Mononuclear cell (primary cell): ENCODE results near the gene IPPK. TPM values are rescaled to one million over a fixed set of nuclear protein-coding genes. Genes with fewer than 3 reads are reported as not detected.

ENCODE experiments used
- H3K27me3 ChIP-seq: 2 replicates; pipeline ENCODE4 v1.6.0; 2011; ENCODE audit warnings: low read length, control low read depth; ENCODE audit not compliant: insufficient read depth
- H3K4me1 ChIP-seq: 2 replicates; pipeline ENCODE4 v1.5.1; 2011; ENCODE audit warnings: mild to moderate bottlenecking, low read length, control low read depth; ENCODE audit not compliant: insufficient read depth
- H3K4me3 ChIP-seq: 2 replicates; pipeline ENCODE4 v1.5.1; 2011; ENCODE audit warnings: mild to moderate bottlenecking, low read length, moderate library complexity
- H3K9me3 ChIP-seq: 2 replicates; pipeline ENCODE4 v1.5.1; 2011; ENCODE audit warnings: low read depth, mild to moderate bottlenecking, control low read depth, low read length
- total RNA-seq: library from RNA; depleted of rRNA; stranded (reverse); fragments of >200 nt; gene quantifications from one replicate; pipeline ENCODE4 v1.2.3, GENCODE V29; 2012

Gene IPPK
- total RNA-seq, 1 donor, result 4.7 TPM

GRCh38 chr9:92666912-92667532, 2.9 kb downstream of the IPPK start:
- Histone ChIP-seq H3K27me3 (no peaks in the 10 kb centered on the region), H3K9me3 (no peaks in the 10 kb centered on the region), H3K4me3 (no peak overlapping the region), H3K4me1 (peaks cover 26% of the 10 kb centered on the region)

GRCh38 chr9:92666236-92666635, 3.7 kb downstream of the IPPK start:
- Histone ChIP-seq H3K4me3 (no peak overlapping the region), H3K4me1 (peaks cover 23% of the 10 kb centered on the region), H3K9me3 (no peaks in the 10 kb centered on the region), H3K27me3 (no peaks in the 10 kb centered on the region)

- H3K4me1 ChIP-seq, result peaks cover 19% of the 10 kb centered on the region
- no peaks in the 10 kb centered on the region for H3K9me3 ChIP-seq
- no peak overlapping the region for H3K4me3 ChIP-seq
- H3K27me3 ChIP-seq, result no peaks in the 10 kb centered on the region
Measured at GRCh38 chr9:92665836-92666235, 4.1 kb downstream of the IPPK start.

- Histone ChIP-seq H3K4me1 (peaks cover 17% of the 10 kb centered on the region), H3K27me3 (no peaks in the 10 kb centered on the region), H3K9me3 (no peaks in the 10 kb centered on the region), H3K4me3 (no peak overlapping the region)
Measured at GRCh38 chr9:92664394-92665152, 5.4 kb downstream of the IPPK start.

DNA sequence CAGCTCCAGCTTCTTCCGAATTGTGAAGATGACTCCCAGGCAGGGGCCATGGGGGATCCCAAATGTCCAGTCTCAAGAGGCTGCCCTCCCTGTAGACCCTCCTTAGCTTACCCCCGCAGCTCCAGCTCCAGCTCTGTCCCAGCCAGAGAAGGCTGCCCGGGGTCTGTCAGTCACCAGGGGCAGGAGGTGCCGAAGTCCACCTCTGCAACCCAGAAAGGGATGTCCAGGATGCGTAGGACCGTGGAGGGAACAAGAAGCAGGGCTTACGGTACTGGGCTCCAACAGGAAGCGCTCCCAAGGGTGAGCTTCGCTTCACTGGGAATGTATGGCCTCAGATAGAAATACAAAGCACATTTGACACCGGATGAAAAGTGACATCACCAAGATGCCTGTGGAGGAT, 6.0 kb downstream of the IPPK start:
- H3K27me3 ChIP-seq, result no peaks in the 10 kb centered on the region
- peaks cover 12% of the 10 kb centered on the region for H3K4me1 ChIP-seq
- H3K9me3 ChIP-seq, result no peaks in the 10 kb centered on the region
- H3K4me3 ChIP-seq, result no peak overlapping the region

- Histone ChIP-seq H3K4me1 (peaks cover 4% of the 10 kb centered on the region), H3K9me3 (no peaks in the 10 kb centered on the region), H3K27me3 (no peaks in the 10 kb centered on the region), H3K4me3 (no peak overlapping the region)
Measured at GRCh38 chr9:92663126-92663525, 6.8 kb downstream of the IPPK start.

DNA sequence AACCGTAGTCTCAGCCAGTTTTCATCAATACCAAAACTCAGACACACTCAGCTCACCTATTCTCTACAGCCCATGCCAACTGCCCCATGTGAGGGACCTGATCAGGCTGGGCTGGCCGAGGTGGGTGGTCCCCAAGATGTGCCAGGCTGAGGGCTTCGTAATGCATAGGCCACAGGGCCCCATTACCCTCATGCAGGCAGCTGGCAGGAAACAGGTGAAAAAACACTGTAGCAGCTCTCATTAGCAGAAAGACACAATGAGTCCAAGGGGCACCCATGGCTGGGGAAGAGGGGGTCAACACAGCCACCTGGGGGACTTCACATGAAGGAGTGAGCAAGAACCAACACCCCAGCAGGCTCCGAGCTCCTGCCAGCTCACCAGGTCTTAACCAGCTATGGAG, 8.2 kb downstream of the IPPK start:
- H3K4me3 ChIP-seq, result no peak overlapping the region

GRCh38 chr9:92661127-92661526, 8.8 kb downstream of the IPPK start:
- Histone ChIP-seq H3K4me3 (no peak overlapping the region), H3K27me3 (no peaks in the 10 kb centered on the region), H3K9me3 (no peaks in the 10 kb centered on the region), H3K4me1 (peaks cover 4% of the 10 kb centered on the region)

More for the DNA sequence above, 8.2 kb downstream of the IPPK start:
- Histone ChIP-seq H3K9me3 (no peaks in the 10 kb centered on the region), H3K4me1 (peaks cover 4% of the 10 kb centered on the region), H3K27me3 (no peaks in the 10 kb centered on the region)

DNA sequence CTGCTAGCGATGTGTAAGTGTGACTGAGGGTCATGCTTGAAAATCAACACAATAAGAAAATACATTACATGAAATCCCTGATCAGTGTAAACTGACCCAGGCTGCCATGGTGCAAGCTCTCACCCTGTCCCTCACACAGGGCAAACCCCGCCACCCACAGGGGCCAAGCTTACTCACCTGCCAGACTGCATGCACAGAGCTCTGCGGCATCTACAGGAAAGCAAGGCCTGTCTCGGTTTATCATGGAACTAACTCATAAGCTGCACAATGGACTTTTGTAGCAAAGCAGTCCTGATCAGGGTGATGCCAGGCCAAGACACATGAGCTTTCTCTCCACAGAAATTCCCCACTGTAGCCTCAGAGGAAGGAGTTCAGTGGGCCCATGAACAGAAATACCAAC, 9.7 kb downstream of the IPPK start:
- Histone ChIP-seq H3K9me3 (no peaks in the 10 kb centered on the region), H3K4me1 (peaks cover 4% of the 10 kb centered on the region), H3K27me3 (no peaks in the 10 kb centered on the region), H3K4me3 (no peak overlapping the region)

- H3K4me1 ChIP-seq, result peaks cover 4% of the 10 kb centered on the region
- H3K27me3 ChIP-seq, result no peaks in the 10 kb centered on the region
- H3K9me3 ChIP-seq, result no peaks in the 10 kb centered on the region
- no peak overlapping the region for H3K4me3 ChIP-seq
Measured at GRCh38 chr9:92659601-92660000, 10.3 kb downstream of the IPPK start.

GRCh38 chr9:92658611-92659010, 11.3 kb downstream of the IPPK start:
- Histone ChIP-seq H3K4me3 (no peak overlapping the region), H3K9me3 (no peaks in the 10 kb centered on the region), H3K4me1 (no peaks in the 10 kb centered on the region), H3K27me3 (no peaks in the 10 kb centered on the region)

GRCh38 chr9:92658176-92658575, 11.8 kb downstream of the IPPK start:
- Histone ChIP-seq H3K27me3 (no peaks in the 10 kb centered on the region), H3K4me1 (no peaks in the 10 kb centered on the region)

GRCh38 chr9:92657296-92658094, 12.4 kb downstream of the IPPK start:
- Histone ChIP-seq H3K4me1 (no peaks in the 10 kb centered on the region), H3K4me3 (no peak overlapping the region), H3K9me3 (no peaks in the 10 kb centered on the region), H3K27me3 (no peaks in the 10 kb centered on the region)

More at GRCh38 chr9:92658176-92658575, 11.8 kb downstream of the IPPK start:
- no peaks in the 10 kb centered on the region for H3K9me3 ChIP-seq
- H3K4me3 ChIP-seq, result no peak overlapping the region

GRCh38 chr9:92656537-92656925, 13.4 kb downstream of the IPPK start:
- H3K9me3 ChIP-seq, result no peaks in the 10 kb centered on the region
- H3K27me3 ChIP-seq, result no peaks in the 10 kb centered on the region
- H3K4me1 ChIP-seq, result no peaks in the 10 kb centered on the region
- no peak overlapping the region for H3K4me3 ChIP-seq

DNA sequence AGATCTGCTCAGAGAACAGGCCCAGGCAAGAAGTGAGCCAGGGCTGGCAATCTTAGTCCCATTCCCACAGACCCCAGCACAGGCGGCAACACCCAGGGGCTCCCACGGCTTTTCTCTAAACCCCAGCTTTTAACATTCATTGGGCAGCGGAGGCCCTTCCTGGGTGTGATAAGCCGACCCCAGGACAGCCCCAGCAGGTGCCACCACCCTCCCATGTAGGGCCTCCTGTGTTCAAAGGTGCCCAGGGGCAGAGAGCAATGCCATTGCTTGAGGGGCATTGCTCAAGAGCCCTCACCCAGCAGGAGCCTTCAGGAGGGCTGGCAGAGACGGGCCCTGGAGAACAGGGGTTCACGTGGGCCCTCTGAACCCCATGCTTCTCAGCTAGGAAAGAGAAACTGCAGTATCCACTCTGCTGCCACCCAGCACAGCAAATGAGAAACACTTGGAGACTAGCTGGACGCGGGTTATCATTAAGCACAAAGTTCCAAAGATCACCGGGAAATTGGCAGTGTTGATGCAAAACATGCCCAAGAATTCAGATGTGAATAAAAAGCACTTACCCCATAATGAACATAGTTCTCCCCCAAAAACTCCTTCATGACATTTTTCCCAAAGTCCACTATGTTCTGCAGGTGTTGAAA, 13.9 kb downstream of the IPPK start:
- no peak overlapping the region for H3K4me3 ChIP-seq
- no peaks in the 10 kb centered on the region for H3K27me3 ChIP-seq
- H3K9me3 ChIP-seq, result no peaks in the 10 kb centered on the region
- no peaks in the 10 kb centered on the region for H3K4me1 ChIP-seq
